Effector memory CD4-positive, alpha-beta T cell (primary cell): ENCODE results near the gene SNRPD2.
"Not testable (repeated sequence)": the region's sequence is repeated elsewhere in the genome, so short reads cannot be mapped to it uniquely, and the experiment has no call there.

Source experiments
- DNase-seq, 3 donors: peaks; one replicate each; pipeline ENCODE4 v3.0.0-alpha.2; 2020
- H3K27ac ChIP-seq: 2 replicates; pipeline ENCODE4 v1.7.0; 2013; ENCODE audit warnings: mild to moderate bottlenecking, low read length, moderate library complexity; ENCODE audit not compliant: insufficient read depth, poor library complexity, severe bottlenecking
- H3K27me3 ChIP-seq: replicated peaks from 2 replicates; pipeline ENCODE4 v1.7.0; 2013; ENCODE audit warnings: mild to moderate bottlenecking, low read length; ENCODE audit not compliant: insufficient read depth, control insufficient read depth, poor library complexity, severe bottlenecking
- H3K36me3 ChIP-seq: 2 replicates; pipeline ENCODE4 v1.7.0; 2013; ENCODE audit warnings: mild to moderate bottlenecking, low read length, moderate library complexity; ENCODE audit not compliant: control insufficient read depth, insufficient read depth
- H3K4me1 ChIP-seq: 2 replicates; pipeline ENCODE4 v1.7.0; 2013; ENCODE audit warnings: low read length, mild to moderate bottlenecking; ENCODE audit not compliant: control insufficient read depth, insufficient read depth, poor library complexity, severe bottlenecking
- H3K4me3 ChIP-seq: 2 replicates; pipeline ENCODE4 v1.7.0; 2013; ENCODE audit warnings: low read length, low read depth, mild to moderate bottlenecking; ENCODE audit not compliant: insufficient read depth, poor library complexity, severe bottlenecking
- H3K9me3 ChIP-seq: 2 replicates; pipeline ENCODE4 v1.7.0; 2013; ENCODE audit warnings: mild to moderate bottlenecking, low read length, moderate library complexity; ENCODE audit not compliant: control insufficient read depth
- total RNA-seq, 3 donors: gene quantifications; one replicate each; lab custom pipeline; 2026; lab: John Stamatoyannopoulos, UW

The SNRPD2 gene
- 74.3 to 89.2 (median 79.0) reads per million in 3 donors for total RNA-seq

DNA sequence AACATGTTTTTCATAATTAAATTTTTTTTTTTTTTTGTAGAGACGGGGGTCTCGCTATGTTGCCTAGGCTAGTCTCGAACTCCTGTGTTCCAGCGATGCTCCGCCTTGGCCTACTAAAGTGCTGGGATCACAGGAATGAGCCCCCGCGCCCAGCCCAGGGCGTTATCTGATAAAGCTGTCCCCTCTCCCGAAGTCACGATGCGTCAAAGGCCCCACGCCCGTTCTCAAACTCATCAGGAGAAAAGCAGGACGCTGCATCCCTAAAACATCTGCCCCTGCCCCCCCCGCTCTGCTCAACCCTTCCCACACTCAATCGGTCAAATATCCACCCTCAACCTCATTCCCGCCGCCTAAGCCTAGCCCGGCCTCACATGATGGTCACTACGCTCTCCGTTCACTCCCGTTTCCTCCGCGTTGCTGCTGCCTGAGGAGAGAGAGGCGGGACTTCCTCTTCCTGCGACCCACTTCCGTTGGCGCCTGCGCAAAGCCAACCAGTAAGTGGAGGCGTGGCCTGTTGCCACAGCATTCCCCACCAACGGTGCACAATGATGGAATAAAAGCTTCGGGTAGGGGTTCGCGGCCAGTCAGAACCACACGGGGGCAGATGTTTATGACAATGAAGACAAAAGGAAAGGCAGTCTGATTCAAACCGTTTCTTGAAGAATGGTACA is at the start of gene SNRPD2:
Gene SNRPD2 (minus strand): TSS at position 438 of the 671 bp plus-strand sequence. CDS start 65 bp downstream, at position 373.
- H3K36me3 ChIP-seq = peaks cover 29% of the 10 kb centered on the region
- H3K9me3 ChIP-seq = no peaks in the 10 kb centered on the region
- no peaks in the 10 kb centered on the region for H3K27me3 ChIP-seq
- H3K4me3 ChIP-seq = peak within 1 kb of the TSS; percentile 69
- H3K27ac ChIP-seq = peak within 1 kb of the TSS; percentile 83
- peak; percentile 83 to 89 (median 86) for DNase-seq
- H3K4me1 ChIP-seq = peaks cover 15% of the 10 kb centered on the region

DNA sequence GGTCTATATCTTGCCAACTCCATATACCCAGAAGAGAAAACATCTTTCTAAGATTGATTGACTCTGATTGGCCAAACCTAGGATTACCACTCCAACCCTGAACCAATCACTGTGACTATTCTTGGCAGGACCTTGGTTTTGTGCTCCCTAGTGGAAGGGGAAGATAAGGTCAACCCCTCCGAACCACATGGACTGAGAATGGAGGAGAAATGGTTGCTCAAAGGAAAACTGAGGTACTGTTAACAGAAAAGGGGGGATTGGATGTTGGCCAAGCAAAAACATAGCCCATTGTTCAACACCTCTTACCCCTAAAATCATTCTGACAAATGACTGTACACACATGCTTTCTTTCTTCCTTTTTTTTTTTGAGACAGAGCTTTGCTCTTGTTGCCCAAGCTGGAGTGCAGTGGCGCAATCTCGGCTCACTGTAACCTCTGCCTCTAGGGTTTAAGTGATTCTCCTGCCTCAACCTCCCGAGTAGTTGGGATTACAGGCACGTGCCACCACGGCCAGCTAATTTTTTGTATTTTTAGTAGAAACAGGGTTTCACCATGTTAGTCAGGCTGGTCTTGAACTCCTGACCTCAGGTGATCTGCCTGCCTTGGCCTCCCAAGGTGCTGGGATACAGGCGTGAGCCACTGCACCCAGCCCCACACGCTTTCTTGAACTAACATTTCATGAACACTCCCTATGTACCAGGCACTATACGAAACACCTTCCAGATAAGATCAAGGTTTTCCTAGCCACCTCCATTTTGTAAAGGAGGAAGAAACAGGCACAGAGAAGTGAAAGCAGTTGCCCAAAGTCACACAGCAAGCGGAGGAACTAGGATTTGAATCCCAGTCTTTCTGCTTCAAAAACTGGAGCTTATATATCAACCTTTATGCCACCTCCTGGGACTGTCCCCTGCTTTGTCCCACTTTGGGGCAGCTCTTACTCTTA is 48.0 kb upstream of the SNRPD2 start:
- no peak for DNase-seq
- H3K9me3 ChIP-seq = no peaks in the 10 kb centered on the region
- H3K27me3 ChIP-seq = no peaks in the 10 kb centered on the region
- H3K4me3 ChIP-seq = no peak overlapping the region
- no peaks in the 10 kb centered on the region for H3K36me3 ChIP-seq
- no peaks in the 10 kb centered on the region for H3K4me1 ChIP-seq
- no peak overlapping the region for H3K27ac ChIP-seq

DNA sequence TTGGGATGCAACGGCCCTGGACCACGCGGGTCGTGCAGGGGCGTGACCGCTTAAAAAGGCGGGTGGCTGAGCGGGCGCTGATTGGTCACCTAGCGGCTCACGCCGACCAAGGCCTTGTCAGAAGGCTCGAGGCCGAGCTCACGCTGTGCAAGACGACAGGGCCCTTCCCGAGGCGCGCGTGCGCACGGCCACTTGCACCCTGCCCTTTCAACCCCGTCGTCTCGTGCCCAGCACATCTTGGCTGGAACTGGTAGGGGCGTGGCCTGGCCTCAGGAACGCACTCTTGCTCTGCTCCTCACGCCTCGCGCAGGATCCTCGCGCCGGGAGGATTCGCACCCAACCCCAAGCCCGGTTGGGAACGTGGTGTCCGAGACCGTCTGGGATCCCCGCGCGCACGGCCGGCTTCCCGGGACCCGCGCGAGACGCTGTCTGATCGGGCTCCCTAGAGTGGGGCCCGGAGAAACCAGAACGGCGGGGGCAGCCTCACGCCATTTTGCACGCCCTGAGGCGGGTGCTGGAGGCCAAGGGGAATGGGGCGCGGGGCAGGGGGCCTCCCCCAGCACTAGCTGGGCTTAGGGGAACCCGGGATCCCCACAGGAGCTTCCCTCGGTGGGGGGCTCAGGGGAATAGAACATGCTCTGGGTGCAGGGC is 41.5 kb upstream of the SNRPD2 start, which contains the start of gene MEIOSIN:
Gene MEIOSIN (plus strand): TSS at position 280 of the 651 bp plus-strand sequence. CDS start 1,938 bp downstream, outside the sequence.
- H3K4me1 ChIP-seq = peaks cover 12% of the 10 kb centered on the region
- H3K4me3 ChIP-seq = no peak within 1 kb of the TSS
- H3K9me3 ChIP-seq = no peaks in the 10 kb centered on the region
- no peak for DNase-seq
- no peaks in the 10 kb centered on the region for H3K36me3 ChIP-seq
- H3K27ac ChIP-seq = no peak within 1 kb of the TSS
- H3K27me3 ChIP-seq = no peaks in the 10 kb centered on the region

DNA sequence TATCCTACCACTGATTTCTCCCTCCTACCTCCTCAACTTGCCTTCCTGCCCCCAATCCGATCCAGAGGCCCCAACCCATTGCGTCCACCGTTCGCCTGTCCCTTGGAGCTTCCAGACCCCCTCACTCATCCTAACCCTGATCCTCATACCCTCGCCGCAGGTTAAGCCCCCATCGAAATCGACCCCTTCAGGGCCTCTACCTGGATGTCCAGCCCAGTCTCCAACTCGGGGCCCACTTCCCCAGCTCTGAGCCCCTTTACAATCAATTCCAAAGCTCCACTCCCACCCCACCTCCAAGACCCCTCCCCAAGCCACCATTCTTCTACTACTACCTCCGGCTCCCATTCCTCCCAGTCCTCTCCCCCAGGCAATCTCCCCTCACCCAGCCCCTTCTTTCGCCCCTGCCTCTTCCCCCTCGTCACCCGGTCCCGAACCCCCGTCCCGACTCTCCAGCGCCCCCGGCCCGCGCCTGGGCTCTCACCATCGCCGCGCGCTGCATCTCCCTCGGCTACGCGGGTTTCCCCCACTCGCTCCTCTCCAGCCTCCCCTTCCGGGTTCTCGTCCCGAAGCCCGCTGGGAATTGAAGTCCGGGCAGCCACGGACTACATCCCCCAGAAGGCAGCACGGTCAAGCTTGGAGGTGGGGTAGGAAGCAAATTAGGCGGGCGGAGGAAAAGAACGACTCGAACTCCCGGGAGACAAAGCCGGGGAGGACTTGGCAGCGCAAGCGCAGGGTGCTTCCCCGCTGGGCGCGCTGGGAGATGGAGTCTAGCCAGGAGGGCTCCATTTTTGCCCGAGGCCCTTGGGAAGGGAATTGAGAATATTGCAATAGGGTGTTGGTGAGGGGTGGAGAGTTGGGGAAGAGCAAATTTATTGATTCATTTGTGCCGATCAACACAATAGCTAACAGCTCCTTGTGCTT is 38.9 kb upstream of the SNRPD2 start, which contains the start of gene FBXO46:
Gene FBXO46 (minus strand): TSS at position 529 of the 921 bp plus-strand sequence. CDS start 17,401 bp downstream, outside the sequence.
- peak within 1 kb of the TSS; percentile 81 for H3K4me3 ChIP-seq
- H3K27me3 ChIP-seq = no peaks in the 10 kb centered on the region
- peak within 1 kb of the TSS; percentile 81 for H3K27ac ChIP-seq
- no peaks in the 10 kb centered on the region for H3K36me3 ChIP-seq
- no peaks in the 10 kb centered on the region for H3K9me3 ChIP-seq
- peak; percentile 84 to 92 (median 92) for DNase-seq
- peaks cover 12% of the 10 kb centered on the region for H3K4me1 ChIP-seq

- Histone ChIP-seq H3K27ac (peak overlapping the region; percentile 81), H3K27me3 (no peaks in the 10 kb centered on the region), H3K36me3 (no peaks in the 10 kb centered on the region), H3K4me1 (peaks cover 12% of the 10 kb centered on the region), H3K9me3 (no peaks in the 10 kb centered on the region), H3K4me3 (peak overlapping the region; percentile 81)
- DNase-seq = no peak
Measured at GRCh38 chr19:45729800-45730290, 38.1 kb upstream of the SNRPD2 start.

DNA sequence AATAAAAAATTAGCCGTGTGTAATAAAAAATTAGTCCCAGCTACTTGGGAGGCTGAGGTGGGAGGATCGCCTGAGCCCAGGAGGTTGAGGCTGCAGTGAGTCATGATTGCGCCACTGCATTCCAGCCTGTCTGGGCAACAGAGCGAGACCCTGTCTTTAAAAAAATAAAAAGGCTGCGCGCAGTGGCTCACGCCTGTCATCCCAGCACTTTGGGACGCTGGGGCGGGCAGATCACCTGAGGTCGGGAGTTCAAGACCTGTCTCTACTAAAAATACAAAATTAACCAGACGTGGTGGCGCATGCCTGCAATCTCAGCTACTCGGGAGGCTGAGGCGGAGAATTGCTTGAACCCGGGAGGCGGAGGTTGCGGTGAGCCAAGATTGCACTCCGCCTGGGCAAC is 36.9 kb upstream of the SNRPD2 start:
- not testable (repeated sequence) for DNase-seq, H3K27ac ChIP-seq, H3K27me3 ChIP-seq, H3K36me3 ChIP-seq, H3K4me3 ChIP-seq, H3K9me3 ChIP-seq
- peaks cover 12% of the 10 kb centered on the region for H3K4me1 ChIP-seq

DNA sequence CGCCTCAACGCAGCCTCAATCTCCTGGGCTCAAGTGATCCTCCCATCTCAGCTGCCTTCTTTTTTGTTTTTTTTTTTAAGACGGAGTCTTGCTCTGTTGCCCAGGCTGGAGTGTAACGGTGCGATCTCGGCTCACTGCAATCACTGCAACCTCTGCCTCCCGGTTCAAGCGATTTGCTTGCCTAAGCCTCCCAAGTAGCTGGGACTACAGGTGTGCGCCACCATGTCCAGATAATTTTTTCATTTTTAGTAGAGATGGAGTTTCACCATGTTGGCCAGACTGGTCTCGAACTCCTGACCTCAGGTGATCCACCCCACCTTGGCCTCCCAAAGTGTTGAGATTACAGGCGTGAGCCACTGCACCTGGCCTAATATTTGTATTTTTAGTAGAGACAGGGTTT is 28.3 kb upstream of the SNRPD2 start:
- peaks cover 19% of the 10 kb centered on the region for H3K4me1 ChIP-seq
- not testable (repeated sequence) for DNase-seq, H3K4me3 ChIP-seq, H3K27me3 ChIP-seq, H3K36me3 ChIP-seq, H3K9me3 ChIP-seq, H3K27ac ChIP-seq

GRCh38 chr19:45717983-45718650 is 26.4 kb upstream of the SNRPD2 start:
- peaks cover under 1% of the 10 kb centered on the region for H3K36me3 ChIP-seq
- H3K9me3 ChIP-seq = no peaks in the 10 kb centered on the region
- H3K4me3 ChIP-seq = peak overlapping the region; percentile 46
- no peak for DNase-seq
- peaks cover 19% of the 10 kb centered on the region for H3K4me1 ChIP-seq
- no peaks in the 10 kb centered on the region for H3K27me3 ChIP-seq
- peak overlapping the region; percentile 79 for H3K27ac ChIP-seq
